GM21619 (cell line): ENCODE measurements around the gene RBM11.

ENCODE experiments used
- ATAC-seq: cut with Tn5 transposase; IDR thresholded peaks from one replicate; pipeline ENCODE4 v1.9.1; 2021; ENCODE audit not compliant: unreplicated experiment

The RBM11 gene

GRCh38 chr21:14270631-14271030, 54.7 kb downstream of the RBM11 start:
- ATAC-seq = no peak

DNA sequence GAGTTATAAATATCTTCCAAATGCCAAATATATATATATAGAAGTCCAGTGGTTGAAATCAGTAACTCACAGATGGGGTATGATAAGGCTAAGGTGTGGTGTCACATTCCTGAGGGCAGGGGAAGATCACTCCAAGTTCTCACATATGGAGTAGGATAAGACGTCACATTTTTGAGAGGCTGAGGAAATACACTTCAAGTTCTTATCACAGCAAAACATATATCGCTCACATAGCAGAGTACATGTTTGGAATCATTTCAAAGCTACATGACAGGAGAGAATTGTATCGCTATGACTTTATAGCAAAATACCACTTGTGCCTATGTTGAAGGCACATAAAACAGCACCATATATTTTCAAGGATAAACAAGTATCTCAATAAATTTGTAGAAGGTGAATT, 55.1 kb downstream of the RBM11 start:
- no peak for ATAC-seq

GRCh38 chr21:14271641-14272040, 55.7 kb downstream of the RBM11 start:
- no peak for ATAC-seq

- no peak for ATAC-seq
Observed at GRCh38 chr21:14273736-14274538, 58.0 kb downstream of the RBM11 start.

DNA sequence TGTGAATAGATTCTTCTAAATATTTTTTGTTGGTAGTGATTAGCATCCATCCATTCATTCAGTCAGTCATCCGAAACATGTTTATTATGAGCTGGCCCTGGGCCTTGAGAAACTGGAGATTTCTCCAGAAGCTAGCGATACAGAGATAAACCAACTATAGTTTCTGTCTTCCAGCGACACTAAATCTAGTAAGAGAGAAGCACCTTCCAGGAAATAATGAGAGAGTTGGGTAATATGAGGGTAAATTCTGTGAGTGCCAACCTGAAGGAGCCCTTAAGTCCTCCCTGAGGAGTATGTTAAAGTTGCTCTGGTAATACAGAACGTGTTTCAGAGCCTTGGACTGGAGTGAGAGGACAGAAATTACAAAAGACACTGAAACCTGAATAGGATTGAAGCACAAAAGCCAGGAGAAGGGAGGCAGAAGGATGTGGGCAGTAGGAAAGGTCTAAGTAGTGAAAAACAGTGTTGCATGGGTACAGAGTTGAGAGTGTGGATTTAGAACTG, 59.8 kb downstream of the RBM11 start:
- ATAC-seq = no peak
